Psoas muscle (tissue), 8 donors: ENCODE results near the gene OBSCN. TPM values are rescaled to one million over a fixed set of nuclear protein-coding genes. Genes with fewer than 3 reads are reported as not detected.

Experiments used
- ATAC-seq, 4 donors: fragments of 200-7000 bp; cut with Tn5 transposase; one replicate each; pipeline ENCODE4 v1.9.1; 2020; ENCODE audit warnings: moderate library complexity in 3 of 4, mild to moderate bottlenecking in 2 of 4
- DNase-seq, 2 donors: peaks; one replicate each; pipeline ENCODE4 v3.0.0-alpha.2; 2020
- H3K27ac ChIP-seq: fragments of 200-600 bp; one replicate; pipeline ENCODE4 v1.8.0; 2022
- H3K27me3 ChIP-seq, 3 donors: fragments of 200-600 bp in 1 of 3; one replicate each; pipeline versions ENCODE4 v1.6.1 to v1.8.0; 2013 to 2022; ENCODE audit warnings: low read length in 2 of 3, mild to moderate bottlenecking in 2 of 3, moderate library complexity in 1 of 3; ENCODE audit not compliant: insufficient read depth in 3 of 3
- H3K36me3 ChIP-seq, 2 donors: fragments of 200-600 bp in 1 of 2; one replicate each; pipeline versions ENCODE4 v1.6.1 to v1.8.0; 2013 to 2022; ENCODE audit warnings: low read depth in 1 of 2, mild to moderate bottlenecking in 1 of 2, moderate library complexity in 1 of 2; ENCODE audit not compliant: insufficient read depth in 1 of 2
- H3K4me1 ChIP-seq: fragments of 200-600 bp; one replicate; pipeline ENCODE4 v1.8.0; 2022
- H3K4me3 ChIP-seq: fragments of 200-600 bp; one replicate; pipeline ENCODE4 v1.8.0; 2022; ENCODE audit warnings: mild to moderate bottlenecking
- H3K9me3 ChIP-seq: fragments of 200-600 bp; one replicate; pipeline ENCODE4 v1.8.0; 2022
- CTCF ChIP-seq: fragments of 200-600 bp; IDR thresholded peaks from one replicate; pipeline ENCODE4 v1.8.0; 2022; ENCODE audit warnings: antibody characterized with exemption
- WGBS, 3 donors: extraction: QIAGEN DNeasy Blood & Tissue Kit; methylation state at CpG; one replicate each; pipeline versions ENCODE4 v1.1.6 to v1.1.7; 2013; 5-methylcytosine and 5-hydroxymethylcytosine counted together
- intact Hi-C, 2 donors: fragments of 100-400 bp; cut with DNase I; formaldehyde crosslinking; loops; one replicate each; pipeline versions ENCODE4 v1.11.0 to v1.14.2; 2022
- polyA plus RNA-seq, 3 donors: library from polyadenylated mRNA; stranded (reverse); fragments of 200-250 nt; gene quantifications; one replicate each; pipeline ENCODE4 v1.2.3, GENCODE V29; 2013
- total RNA-seq, 4 donors: library from RNA; stranded (reverse); fragmentation: NEBNext Ultra II Directional in 2 of 4; extraction: Animal tissue kit (Norgen Biotek cat#: 25700) in 2 of 4; gene quantifications; one replicate each; pipeline versions ENCODE4 v1.2.1 to v1.2.4, GENCODE V29; 2021 to 2023
- donor health status: healthy with polysubstance abuse.
- donor health status: DM: no; HTN: no; CAD: no; lungs with moderate emphysema.
- donor health status: Bipolar disorder and iron deficiency.
- donor health status: healthy.
- donor health status: DM: yes; HTN: yes; CAD: no.
- donor health status: DM: no; HTN: no; CAD: no.
- donor health status: DM: no; HTN: no; CAD: no.
- donor health status: DM: yes; HTN: yes; CAD: no.

The OBSCN gene
- total and polyA plus RNA-seq, 7 donors, result 397 to 1,869 (median 1,061) TPM

DNA sequence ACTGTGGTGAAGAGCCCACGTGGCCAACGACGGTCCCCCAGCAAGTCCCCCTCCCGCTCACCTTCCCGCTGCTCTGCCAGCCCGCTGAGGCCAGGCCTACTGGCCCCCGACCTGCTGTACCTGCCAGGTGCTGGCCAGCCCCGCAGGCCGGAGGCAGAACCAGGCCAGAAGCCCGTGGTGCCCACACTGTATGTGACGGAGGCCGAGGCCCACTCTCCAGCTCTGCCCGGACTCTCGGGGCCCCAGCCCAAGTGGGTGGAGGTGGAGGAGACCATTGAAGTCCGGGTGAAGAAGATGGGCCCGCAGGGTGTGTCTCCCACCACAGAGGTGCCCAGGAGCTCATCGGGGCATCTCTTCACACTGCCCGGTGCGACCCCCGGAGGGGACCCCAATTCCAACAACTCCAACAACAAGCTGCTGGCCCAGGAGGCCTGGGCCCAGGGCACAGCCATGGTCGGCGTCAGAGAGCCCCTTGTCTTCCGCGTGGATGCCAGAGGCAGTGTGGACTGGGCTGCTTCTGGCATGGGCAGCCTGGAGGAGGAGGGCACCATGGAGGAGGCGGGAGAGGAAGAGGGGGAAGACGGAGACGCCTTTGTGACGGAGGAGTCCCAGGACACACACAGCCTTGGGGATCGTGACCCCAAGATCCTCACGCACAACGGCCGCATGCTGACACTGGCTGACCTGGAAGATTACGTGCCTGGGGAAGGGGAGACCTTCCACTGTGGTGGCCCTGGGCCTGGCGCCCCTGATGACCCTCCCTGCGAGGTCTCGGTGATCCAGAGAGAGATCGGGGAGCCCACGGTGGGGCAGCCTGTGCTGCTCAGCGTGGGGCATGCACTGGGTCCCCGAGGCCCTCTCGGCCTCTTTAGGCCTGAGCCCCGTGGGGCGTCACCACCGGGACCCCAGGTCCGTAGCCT, 152.0 kb downstream of the OBSCN start:
- Histone ChIP-seq H3K27me3 (no peaks in the 10 kb centered on the region), H3K27ac (peak overlapping the region; percentile 23), H3K4me1 (no peaks in the 10 kb centered on the region), H3K36me3 (peaks cover 0 to 90% of the 10 kb centered on the region in 2 donors), H3K9me3 (no peaks in the 10 kb centered on the region), H3K4me3 (no peak overlapping the region)
- TF ChIP-seq CTCF, result no peak
- 79 to 89% (median 85%) methylated on average over 41 to 45 of the region's 45 CpGs for WGBS, 3 donors
- intact Hi-C loops, result no loop called here
- DNase-seq (peak; percentile 11 to 64), ATAC-seq (peak in 2 of 4 donors; percentile 0 to 4)

GRCh38 chr1:228360533-228361313, 152.9 kb downstream of the OBSCN start:
- Histone ChIP-seq H3K4me3 (no peak overlapping the region), H3K27me3 (no peaks in the 10 kb centered on the region), H3K36me3 (peaks cover 0 to 90% of the 10 kb centered on the region in 2 donors), H3K27ac (peak overlapping the region; percentile 42), H3K9me3 (no peaks in the 10 kb centered on the region), H3K4me1 (no peaks in the 10 kb centered on the region)
- peak; percentile 47 to 66 for DNase-seq
- ATAC-seq, result peak; percentile 4 to 13 (median 8)
- 70 to 74% (median 74%) methylated on average over 19 of the region's 19 CpGs for WGBS, 3 donors
- no peak for TF ChIP-seq CTCF
- intact Hi-C loops, result no loop called here

GRCh38 chr1:228361314-228362140, 153.7 kb downstream of the OBSCN start:
- H3K27ac ChIP-seq, result peak overlapping the region; percentile 42

More at GRCh38 chr1:228361314-228362140, 153.7 kb downstream of the OBSCN start:
- WGBS, 3 donors, result 66 to 69% (median 68%) methylated on average over 23 to 26 of the region's 26 CpGs
- H3K36me3 ChIP-seq, result peaks cover 0 to 90% of the 10 kb centered on the region in 2 donors
- no peaks in the 10 kb centered on the region for H3K4me1 ChIP-seq
- no peak overlapping the region for H3K4me3 ChIP-seq
- intact Hi-C loops, result no loop called here
- no peak for TF ChIP-seq CTCF
- no peaks in the 10 kb centered on the region for H3K27me3 ChIP-seq
- DNase-seq, result peak; percentile 12 to 73
- ATAC-seq, result peak in 1 of 4 donors; percentile 5
- H3K9me3 ChIP-seq, result no peaks in the 10 kb centered on the region
